ENCODE measurements around the gene ATXN1.

Gene ATXN1

GRCh38 chr6:16596616-16597331 lies 164.5 kb downstream of the ATXN1 start:
- no peak for DNase-seq

DNA sequence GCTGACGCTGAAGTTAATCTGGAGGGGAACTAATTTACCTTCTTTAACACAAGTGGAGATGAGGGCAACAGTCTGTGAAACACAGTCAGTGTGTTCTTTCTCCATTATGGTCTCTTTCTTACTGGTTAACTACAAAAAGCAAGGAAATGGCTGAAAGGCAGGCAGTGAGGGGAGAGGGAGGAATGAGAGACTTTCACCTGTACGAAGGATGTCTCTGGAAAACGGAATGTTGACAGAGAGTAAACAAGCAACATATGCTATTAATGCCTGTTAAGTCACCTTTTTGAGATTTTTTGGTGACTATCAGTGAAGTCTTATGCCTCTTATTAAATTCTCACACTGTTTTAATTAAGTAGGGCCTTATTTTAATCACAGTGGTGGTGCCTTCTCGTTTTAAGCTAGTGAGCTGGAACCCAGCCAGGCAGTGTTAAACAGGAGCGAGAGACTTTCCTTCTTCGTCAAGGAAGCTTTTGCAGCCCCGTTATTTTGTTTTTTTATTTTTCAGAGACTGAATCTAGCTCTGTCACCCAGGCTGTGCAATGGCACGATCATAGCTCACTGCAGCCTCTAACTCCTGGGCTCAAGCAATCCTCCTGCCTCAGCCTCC lies 165.6 kb downstream of the ATXN1 start:
- no peak for DNase-seq

- no peak for DNase-seq
These were observed 166.4 kb downstream of the ATXN1 start for GRCh38 chr6:16594849-16595248.

DNA sequence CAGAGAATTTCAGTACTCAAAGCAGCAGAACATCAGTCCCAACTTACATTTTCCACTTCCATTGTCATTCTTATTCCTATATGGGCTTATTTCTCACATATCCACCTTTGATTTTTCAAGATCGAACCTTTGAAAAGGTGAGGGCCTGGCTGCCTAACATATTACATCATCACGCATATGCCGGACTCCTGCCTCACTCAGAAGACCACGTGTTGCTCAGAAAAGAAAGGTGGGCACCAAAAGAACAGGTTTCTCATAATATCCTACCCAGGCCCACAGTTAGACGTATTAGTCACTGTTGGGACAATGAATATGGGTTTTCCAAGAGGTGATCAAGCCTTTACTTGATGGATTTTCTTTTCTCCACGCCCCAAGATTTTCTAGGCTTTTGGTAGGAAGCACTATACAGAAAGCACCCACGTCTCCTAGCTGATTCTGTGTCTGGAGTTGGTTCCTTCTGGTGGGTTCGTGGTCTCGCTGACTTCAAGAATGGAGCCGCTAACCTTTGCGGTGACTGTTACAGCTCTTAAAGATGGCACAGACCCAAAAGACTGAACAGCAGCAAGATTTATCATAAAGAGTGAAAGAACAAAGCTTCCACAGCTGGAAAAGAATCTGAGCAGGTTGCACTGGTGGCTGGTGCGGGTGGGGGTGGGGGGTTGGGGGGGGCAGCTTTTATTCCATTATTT lies 168.9 kb downstream of the ATXN1 start:
- no peak for DNase-seq

GRCh38 chr6:16591396-16592222 lies 169.7 kb downstream of the ATXN1 start:
- no peak for DNase-seq

- peak; percentile 63 for DNase-seq
These were observed 175.5 kb downstream of the ATXN1 start for GRCh38 chr6:16585805-16586204.

DNA sequence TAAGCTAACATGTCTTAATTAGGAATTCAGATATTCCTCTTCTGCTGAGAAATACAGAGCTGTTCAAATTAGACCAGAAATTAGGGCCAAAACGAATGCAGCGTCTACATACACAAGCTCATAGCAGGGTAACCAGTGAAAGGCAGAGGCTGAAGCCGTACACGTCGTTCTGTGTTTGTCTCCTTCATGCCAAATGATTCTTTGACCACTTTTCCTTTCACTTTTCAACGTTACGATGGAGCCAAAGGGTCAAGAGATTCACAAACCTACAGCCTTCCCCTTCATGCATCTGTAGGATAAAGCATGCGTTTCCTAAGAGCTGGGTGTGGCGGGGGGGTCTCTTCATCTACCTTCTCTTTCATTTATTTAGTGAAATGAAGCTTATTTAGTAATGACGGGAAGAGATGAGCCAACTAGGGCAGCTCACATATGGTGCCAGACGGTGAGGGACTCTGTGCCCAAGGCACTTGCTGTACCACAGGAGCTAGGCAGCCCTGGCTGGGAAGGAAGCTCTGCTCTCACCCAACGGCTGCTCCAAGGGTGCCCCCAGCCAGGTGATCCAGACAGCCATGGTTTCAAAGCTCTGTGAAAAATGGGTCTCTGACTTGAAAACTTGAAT lies 178.0 kb downstream of the ATXN1 start:
- DNase-seq, result no peak

GRCh38 chr6:16582446-16583143 lies 178.7 kb downstream of the ATXN1 start:
- DNase-seq, result no peak

DNA sequence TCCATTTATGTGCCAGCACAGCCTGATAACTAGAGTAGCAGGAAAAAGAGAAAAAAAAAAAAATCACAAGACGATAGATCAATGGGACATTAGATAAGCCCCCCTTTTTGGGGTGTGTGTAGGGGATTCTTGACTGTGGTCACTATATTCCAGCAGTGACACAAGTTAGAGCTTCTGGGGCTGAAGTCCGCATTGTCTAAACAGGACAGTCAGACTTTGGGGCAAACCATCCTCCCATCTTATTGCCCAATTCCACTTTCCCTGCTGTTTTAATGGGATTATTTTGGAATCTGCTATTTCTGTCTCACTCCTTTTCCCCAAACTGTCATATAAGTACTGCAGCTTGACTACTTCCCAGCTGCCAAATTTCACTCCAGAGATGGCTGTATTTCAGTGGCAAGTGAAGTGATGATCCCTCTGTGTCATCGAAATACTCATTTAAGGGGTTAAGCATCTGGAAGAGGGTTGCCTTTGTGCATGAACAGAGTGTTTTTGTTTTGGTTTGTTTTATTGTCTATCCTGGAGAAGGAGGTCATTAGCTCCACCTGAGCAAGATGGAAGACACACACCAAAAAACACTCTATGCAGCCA lies 182.5 kb downstream of the ATXN1 start:
- DNase-seq, result no peak

- DNase-seq, result no peak
These were observed 184.6 kb downstream of the ATXN1 start for GRCh38 chr6:16576451-16577368.

GRCh38 chr6:16575655-16576054 lies 185.6 kb downstream of the ATXN1 start:
- DNase-seq, result no peak

- no peak for DNase-seq
These were observed 188.3 kb downstream of the ATXN1 start for GRCh38 chr6:16572943-16573342.

GRCh38 chr6:16572317-16572716 lies 188.9 kb downstream of the ATXN1 start:
- DNase-seq, result no peak

DNA sequence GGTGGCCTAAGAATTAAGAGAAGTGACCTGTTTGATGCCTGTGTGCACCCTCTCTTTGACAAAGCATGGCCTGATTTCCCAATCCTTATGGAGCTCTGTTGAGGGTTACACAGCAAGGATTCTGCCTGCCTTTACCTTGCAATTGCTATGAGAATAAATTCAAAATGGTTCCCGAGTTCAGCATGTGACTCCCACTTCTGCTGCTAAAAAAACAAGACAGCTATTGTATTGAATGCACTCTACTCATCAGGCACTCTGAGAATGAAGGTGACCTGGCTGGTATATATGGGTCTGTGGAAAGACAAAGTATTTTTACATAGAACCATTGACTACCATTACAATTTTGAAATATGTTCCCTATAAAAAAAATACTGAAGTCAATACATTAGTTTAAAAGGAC lies 190.3 kb downstream of the ATXN1 start:
- no peak for DNase-seq

DNA sequence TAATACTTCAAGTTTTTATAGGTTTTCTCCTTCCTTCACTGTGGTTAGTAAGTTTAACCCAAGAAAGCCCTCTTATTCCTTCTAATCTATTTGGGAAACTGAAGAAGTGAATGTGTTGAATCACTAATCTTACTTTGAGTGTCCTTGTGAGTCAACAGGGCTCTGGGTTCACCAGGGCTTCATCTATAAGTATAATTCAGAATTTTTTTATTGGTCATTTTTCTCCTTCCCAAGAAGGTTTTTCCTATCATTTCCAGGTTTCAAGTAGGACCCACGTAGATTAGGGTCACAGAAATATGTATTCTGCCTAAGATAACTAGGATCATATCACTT lies 191.1 kb downstream of the ATXN1 start:
- DNase-seq, result no peak

GRCh38 chr6:16568128-16568527 lies 193.1 kb downstream of the ATXN1 start:
- DNase-seq, result no peak

GRCh38 chr6:16567071-16567470 lies 194.2 kb downstream of the ATXN1 start:
- no peak for DNase-seq

GRCh38 chr6:16564436-16564835 lies 196.8 kb downstream of the ATXN1 start:
- no peak for DNase-seq

DNA sequence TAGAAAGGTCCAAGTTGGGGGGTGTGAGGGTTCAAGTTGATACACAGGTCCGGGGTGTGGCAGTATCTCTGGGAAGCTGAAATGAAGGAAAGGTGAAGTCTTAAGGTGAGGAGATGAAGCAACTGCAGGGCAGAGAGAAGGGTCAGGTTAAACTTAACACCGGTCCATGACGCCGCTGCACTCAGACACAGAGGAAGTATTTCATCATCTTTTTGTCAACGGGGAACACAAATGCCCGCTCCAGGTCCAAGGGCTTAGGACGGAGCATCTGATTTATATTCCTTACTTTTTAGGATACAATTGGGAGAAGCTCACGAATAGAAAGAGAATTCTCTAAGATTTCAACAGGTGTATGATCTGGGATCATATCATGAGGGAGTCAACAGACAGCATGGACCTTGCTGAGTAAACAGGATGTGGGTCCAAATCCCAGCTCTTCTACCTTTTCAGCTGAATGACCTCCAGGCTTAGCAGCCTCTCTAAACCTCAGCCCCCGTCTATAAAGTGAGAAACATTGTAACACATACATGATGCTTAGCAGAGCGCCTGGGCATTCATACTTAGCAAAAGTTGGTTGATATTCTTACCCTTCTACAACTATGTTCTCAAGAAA lies 197.5 kb downstream of the ATXN1 start:
- no peak for DNase-seq

- no peak for DNase-seq
These were observed 198.8 kb downstream of the ATXN1 start for GRCh38 chr6:16562498-16562897.
